Endometrium (tissue), 2 donors: ENCODE data around the gene ZNF516.
A peak's percentile ranks its signal among the peaks of the same experiment; 100 is the strongest.
"Not testable (repeated sequence)": the region's sequence is repeated elsewhere in the genome, so short reads cannot be mapped to it uniquely, and the experiment has no call there.

Experiments
- FAIRE-seq: peaks from 2 replicates; lab custom pipeline; 2012; peaks lifted over from hg19 to GRCh38; lab: Jason Lieb, UNC
- donor health status: control.
- donor health status: control.

Gene ZNF516

GRCh38 chr18:76495006-76495370, at the start of gene ZNF516:
Gene ZNF516, minus strand, starts transcription at chr18:76495242. Its CDS starts 52,188 bp downstream, at chr18:76443054.
- no peak for FAIRE-seq

- FAIRE-seq = no peak
Observed at GRCh38 chr18:76538846-76539245, 43.8 kb upstream of the ZNF516 start.

- FAIRE-seq = no peak
Observed at GRCh38 chr18:76537621-76538020, 42.6 kb upstream of the ZNF516 start.

GRCh38 chr18:76536593-76536992, 41.6 kb upstream of the ZNF516 start:
- FAIRE-seq = not testable (repeated sequence)

DNA sequence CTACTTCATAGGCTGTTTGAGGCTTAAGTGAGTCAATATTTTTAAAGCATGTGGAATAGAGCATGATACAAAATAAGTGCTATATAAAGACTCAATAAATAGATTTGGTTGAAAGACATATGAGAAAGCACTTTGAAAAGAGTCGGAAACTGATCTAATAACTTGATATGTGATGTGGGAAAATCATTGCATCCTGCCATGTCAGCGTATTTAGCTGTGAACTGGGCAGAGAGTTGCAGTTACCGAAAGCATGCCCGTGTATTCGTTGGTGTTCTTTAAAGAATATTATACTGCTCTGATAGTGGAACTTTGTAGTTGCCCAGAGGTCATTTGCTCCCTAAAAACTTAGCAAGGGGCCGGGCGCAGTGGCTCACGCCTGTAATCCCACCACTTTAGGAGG, 37.8 kb upstream of the ZNF516 start:
- no peak for FAIRE-seq

- no peak for FAIRE-seq
Observed at GRCh38 chr18:76530846-76531245, 35.8 kb upstream of the ZNF516 start.

DNA sequence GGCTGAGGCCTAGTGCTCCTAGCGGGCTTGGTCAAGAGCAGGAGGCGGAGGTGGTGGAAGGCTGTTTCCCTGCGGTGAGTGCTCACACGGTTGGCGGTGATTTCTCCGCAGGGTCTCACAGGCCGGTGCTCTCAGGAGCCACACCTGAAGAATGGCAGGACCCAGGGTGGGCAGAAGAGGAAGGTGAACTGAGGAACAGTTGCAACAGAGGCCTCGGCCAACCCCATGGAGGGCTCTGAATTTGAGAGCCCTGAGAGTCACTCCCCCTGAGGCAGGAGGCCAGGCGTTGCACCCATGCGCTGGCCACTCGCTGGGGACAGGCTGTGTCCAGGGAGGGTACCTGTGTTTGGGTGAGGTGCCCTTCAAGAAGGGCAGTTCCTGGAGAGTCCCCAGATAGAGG, 35.3 kb upstream of the ZNF516 start:
- no peak for FAIRE-seq

DNA sequence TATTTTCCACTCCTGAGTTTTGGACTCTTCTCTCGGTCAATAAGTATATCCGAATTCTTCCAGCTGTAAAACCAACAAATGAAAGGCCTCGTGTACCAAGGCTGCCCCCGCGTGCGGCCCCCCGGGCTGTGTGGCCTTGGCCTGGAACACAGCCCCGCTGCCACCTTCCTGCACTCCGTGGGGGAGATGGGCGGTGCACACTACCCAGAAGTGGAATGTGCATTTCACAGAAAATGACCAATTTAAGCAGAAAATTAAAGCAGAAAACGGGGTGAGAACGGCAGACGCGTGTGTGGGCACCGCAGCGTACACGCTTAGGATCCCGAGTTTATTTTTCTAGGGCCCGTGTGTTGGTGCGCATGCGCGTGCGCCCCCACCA, 34.4 kb upstream of the ZNF516 start:
- no peak for FAIRE-seq

GRCh38 chr18:76528477-76529432, 33.7 kb upstream of the ZNF516 start:
- no peak for FAIRE-seq

GRCh38 chr18:76525911-76526310, 30.9 kb upstream of the ZNF516 start:
- no peak for FAIRE-seq

GRCh38 chr18:76524900-76525698, 30.1 kb upstream of the ZNF516 start:
- FAIRE-seq = peak; percentile 93

- FAIRE-seq = no peak
Observed at GRCh38 chr18:76524477-76524876, 29.4 kb upstream of the ZNF516 start.

- no peak for FAIRE-seq
Observed at GRCh38 chr18:76522551-76522950, 27.5 kb upstream of the ZNF516 start.

DNA sequence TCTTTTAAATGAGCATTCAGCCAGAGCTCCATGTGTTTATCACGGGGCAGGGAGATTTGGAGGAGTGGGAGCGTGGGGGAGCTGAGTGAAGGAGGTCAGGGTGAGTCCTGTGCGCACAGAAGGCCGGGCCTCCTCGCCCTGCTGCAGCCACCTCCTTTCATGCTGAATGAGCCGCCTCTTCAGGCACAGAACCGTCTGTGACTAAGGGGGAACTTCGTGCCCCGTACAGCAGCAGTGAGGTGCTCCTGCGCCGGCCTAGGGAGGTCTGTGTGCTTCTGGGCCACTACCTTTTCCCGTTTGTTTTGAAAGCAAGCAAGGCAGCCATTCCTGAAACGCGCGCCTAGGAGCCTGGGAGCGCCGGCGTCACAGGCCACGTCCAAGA, 27.1 kb upstream of the ZNF516 start:
- FAIRE-seq = no peak

DNA sequence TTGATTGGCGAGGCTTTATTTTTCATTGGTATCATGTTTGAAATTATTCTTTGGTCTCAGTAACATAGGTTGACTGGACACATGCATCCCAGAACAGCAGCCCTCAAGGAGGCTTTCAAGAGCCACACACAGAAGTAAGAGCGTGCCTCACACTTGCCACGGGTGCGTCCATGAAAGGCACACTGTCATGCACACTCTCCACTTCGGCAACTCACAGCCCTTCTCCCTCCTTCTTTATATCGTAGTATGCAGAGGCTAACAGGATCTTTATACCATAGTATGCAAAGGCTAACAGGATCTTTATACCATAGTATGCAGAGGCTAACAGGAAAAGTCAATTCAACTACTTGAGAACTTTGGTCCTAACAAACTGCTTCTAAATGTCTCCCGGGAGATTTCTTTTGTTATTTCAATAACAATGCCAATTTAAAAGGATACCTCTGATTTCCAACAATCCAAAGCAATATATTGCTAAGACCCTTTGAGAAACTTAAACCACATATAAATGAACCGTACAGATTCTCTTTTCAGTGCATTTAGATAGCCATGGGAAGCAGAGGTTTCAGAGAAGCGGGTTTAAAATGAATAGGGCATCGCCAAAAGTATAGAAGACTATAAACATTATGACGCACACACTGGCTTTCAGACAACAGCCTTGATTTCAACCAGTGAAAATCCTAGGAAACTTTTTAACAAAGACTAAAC, 26.5 kb upstream of the ZNF516 start:
- peak; percentile 51 for FAIRE-seq

GRCh38 chr18:76518860-76519538, 24.0 kb upstream of the ZNF516 start:
- FAIRE-seq = no peak

DNA sequence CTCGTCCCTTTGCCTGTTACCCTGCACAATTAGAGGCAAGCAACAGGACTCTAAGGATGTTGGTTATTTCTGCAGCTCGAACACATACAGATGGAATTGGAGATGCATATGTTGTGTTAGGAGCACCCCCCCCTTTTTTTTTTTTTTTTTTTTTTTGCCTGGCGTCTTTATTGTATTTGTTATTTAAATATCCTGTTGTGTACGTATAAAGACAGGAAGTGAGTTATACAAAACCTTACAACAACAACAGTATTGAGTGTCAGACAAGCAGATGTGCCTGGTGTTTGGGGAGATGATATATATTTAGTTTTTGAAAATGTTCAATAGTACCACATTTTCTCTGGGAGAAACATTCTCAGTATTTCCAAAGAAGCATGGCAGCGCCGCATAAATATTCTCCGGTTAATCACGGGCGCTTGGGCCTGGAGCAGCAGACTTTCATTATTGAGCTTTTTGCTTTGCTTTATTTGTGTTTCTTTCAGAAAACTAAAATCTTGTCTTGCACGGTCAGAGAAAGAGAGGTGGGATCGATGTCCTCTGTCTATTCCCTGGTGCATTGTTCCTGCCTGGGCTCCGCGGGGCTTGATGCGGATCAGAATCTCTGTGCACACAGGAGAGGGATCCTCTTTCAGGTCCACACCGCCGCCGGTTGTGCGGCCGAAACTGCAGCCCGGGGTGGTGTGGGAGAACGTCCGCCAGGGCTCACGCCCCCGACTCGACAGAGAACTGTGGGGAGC, 23.2 kb upstream of the ZNF516 start:
- no peak for FAIRE-seq

- no peak for FAIRE-seq
Observed at GRCh38 chr18:76515576-76515975, 20.5 kb upstream of the ZNF516 start.

DNA sequence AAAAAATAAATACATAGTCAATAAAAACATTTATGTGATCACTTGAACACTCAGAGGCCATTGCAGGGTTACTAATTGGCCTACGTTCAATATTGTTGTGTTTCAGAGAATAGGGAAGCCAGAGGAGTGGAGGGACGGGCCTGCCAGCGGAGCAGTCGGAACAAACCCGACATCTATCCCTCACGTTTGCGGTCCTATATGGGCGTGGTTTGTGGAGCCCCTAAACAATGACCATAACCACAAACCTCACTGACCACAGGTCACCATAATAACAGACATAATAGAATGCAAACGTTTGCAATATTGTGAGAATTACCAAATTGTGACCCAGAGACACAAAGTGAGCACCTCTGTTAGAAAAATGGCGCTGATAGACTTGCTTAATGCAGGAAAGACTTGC, 19.5 kb upstream of the ZNF516 start:
- no peak for FAIRE-seq

- no peak for FAIRE-seq
Observed at GRCh38 chr18:76507830-76508385, 12.9 kb upstream of the ZNF516 start.
